IPS DF 4.7 (cell line): ENCODE data around the gene SLC9A6.
"Not testable (repeated sequence)": the region's sequence is repeated elsewhere in the genome, so short reads cannot be mapped to it uniquely, and the experiment has no call there.

Experiments used
- DNase-seq: peaks from one replicate; pipeline ENCODE4 v3.0.0-alpha.2; 2013; ENCODE audit warnings: low spot score; ENCODE audit errors: extremely low read depth

Gene SLC9A6

DNA sequence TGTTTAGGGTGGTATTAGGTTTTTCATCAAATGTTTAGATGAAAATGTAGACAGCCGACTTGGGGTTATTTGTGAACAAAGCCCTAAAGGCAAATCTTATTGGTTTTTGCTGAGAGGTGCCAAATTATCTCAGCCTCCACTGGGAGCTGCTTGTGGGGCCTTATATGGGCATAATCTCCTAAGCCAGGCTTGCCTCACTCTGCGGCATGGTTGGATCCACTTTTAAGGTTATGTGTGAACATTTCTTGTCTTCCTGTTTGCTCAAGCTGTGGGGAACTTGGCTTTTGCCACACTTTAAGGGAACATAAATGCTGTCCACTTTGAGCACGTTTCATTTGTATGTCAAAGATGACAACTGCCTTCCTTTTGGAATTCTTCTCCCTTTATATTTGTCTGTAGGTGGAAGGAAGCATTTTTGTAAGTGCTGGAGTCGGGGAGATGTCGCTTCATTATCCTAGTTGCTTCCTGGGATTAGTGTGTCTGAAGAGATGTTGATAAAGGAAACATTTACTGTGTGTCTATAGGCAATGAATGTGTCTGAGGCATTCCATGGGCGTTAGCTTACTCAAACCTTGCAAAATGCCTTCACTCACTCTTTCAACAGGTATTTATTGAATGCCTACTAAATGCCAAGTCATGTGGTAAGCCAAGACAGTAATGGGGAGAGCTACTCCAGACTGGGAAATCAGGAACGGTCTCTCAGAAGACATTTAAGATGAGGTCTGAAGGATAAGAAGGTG lies 78.3 kb downstream of the SLC9A6 start:
- DNase-seq = no peak

DNA sequence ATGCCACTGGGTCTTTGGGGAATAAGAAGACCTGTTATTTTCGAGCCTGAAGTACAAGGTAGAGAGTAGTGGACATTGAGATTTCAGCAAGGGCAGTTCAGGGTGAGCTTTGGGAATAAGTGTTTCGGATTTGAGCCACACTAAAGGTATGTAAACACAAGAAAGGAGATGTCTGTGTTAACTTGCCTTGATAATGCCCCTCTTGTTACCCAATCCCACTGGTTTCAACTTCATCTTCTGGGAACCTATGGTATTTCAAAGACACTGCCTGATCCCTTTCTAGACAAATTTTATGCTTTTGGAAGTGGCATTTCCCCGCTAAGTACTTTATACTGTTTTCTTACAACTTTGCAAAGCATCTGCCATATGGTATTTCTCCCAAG lies 79.4 kb downstream of the SLC9A6 start:
- DNase-seq = no peak

DNA sequence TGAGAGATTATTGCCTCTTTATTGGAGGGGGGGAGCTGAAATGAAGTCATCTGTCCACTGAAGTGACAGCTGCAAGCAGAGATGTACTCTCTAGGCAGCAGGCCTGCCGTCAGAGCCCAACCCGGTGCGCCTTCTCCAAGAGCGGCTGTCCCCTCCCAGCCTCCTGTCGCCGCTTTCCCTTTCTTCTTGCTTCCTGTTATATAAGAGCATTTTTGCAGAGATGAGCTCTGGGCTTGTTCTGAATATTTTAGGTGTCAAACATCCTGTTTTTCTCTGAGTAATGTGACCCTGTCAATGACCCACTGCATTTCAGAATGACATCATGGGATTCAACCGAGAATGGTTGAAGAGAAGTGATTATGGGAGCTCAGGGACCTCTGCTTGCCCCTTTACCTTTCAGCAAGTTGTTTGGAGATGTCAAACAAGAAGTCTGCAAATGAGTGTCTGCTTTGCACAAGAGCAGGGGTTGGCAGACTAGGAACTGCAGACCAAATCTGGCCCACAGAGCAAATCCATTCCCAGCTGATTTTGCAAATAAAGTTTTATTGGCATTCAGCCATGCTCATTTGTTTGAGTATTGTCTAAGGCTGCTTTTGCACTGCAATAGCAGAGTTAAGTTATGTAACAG lies 79.9 kb downstream of the SLC9A6 start:
- no peak for DNase-seq

DNA sequence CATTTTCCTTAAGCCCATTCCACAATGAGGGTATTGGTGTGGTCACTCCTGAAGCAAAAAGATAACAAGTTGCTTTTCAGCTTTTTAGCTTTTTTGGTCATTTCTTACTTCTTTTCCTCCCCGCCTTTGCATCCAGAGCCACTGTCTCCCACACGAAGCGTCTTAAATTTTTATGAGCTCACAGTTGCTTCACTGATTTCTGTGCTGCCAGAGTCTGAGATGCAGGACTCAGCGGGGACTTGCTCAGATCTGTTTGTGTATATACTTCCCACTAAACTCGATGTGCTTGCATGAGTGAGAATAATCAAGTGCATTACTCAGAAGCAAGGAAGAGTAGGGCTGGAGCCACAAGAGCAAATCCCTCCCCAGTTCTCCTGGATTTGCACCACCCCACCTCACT lies 81.9 kb downstream of the SLC9A6 start:
- DNase-seq = no peak

DNA sequence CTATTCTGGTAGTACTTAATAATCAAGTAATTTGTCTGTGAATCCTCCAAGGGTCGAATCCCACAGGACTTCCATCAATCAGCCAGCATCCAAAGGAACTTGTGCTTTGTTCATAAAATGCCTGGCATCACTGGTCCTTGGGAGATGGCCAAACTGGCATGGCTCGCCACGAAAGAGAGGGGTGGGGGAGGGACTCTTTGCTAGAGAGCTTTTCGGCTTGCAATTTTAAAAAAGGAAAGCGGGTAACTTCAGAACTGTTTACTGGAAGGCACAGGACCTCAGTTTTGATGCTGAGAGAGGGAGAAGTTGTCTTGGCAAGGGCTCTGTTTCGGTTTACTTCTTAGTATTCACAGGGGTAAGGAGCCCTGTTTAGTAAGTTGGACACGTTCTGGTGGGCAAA lies 82.7 kb downstream of the SLC9A6 start:
- DNase-seq = no peak

DNA sequence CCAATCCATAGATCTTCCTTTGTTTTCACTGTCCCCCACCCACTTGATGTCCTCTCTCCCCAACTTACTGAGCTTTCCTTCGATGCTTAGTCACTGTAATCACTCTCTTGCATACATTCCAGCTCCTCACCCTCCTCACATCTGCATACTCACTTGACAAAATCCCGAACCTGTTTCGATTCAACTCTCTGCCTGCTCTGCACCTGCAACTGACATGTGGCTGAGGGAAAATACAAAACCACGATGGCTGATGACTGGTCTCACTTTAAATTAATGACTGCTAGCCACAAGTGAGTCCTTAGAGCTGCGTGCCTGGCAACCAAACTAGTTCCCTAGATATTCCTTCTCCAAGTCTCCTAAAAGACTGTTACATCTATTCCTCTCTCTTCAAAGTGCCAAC lies 91.7 kb downstream of the SLC9A6 start:
- no peak for DNase-seq

DNA sequence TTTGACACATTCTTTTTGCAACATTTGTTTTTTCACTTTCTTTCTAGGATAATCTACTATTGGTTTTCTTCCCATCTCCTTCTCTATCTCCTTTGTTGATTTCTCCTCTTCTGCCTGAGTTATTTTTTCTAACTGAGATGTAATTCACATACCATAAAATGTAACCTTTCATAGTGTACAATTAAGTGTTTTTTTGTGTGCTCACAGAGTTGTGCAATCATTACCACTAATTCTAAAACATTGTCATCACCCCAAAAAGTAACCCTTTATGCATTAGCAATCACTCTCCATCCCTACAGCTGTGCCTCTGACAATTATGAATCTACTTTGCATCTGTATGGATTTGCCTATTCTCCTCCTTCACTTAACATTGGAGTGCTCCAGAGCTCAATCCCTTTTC lies 95.5 kb downstream of the SLC9A6 start:
- DNase-seq = no peak

DNA sequence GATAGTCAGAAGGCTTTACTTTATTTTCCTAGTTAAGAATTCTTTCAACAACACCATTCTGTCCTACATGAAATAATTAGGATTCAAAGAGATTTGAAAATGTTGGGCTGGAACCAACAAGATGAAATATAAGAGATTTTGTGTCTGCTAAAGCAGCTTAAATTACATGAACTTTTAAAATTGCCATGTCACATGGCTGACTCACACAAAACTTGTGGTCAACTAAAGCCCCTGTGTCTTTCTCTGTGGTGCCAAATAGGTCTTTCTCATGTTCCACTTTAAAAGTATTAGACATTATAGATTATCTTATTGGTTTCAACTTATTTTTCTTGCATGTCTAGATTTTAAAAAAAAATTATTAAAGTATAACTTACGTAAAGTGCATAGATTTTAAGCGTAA lies 101.3 kb downstream of the SLC9A6 start:
- DNase-seq = no peak

DNA sequence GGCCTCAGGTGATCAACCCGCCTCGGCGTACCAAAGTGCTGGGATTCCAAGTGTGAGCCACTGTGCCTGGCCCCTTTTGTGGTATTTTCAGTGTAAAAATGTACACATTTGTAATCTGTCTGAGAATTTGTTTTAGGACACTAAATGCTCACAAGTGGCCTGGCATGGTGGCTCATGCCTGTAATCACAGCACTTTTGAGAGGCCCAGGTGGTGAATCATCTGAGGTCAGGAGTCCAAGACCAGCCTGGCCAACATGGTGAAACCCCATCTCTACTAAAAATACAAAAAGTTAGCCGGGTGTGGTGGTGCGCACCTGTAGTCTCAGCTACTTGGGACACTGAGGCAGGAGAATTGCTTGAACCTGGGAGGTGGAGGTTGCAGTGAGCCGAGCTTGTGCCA lies 106.7 kb downstream of the SLC9A6 start:
- DNase-seq = not testable (repeated sequence)

DNA sequence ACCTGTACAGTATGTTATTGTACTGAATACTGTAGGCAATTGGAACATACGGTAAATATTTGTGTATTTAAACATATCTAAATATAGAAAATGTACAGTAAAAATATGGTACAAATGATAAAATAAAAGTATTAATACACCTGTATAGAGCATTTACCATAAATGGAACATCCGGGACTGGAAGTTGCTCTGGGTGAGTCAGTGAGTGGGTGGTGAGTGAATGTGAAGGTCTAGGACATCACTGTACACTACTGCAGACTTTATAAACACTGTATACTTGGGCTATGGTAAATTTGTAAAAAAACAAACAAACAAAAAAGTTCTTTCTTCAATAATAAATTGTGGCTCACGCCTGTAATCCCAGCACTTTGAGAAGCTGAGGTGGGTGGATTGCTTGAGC lies 109.7 kb downstream of the SLC9A6 start:
- no peak for DNase-seq
